Epidermal melanocyte (primary cell): ENCODE measurements around the gene ELOVL7.
"Not testable (repeated sequence)": the region's sequence is repeated elsewhere in the genome, so short reads cannot be mapped to it uniquely, and the experiment has no call there.

Experiments used
- DNase-seq: peaks from one replicate; pipeline ENCODE4 v3.0.0; 2011; ENCODE audit warnings: low spot score; ENCODE audit not compliant: insufficient read length

ELOVL7 gene

GRCh38 chr5:60843936-60844905 lies at the start of gene ELOVL7:
ELOVL7 (minus strand) TSS chr5:60844269; CDS start chr5:60787397, 56,872 bp downstream.
- no peak for DNase-seq

GRCh38 chr5:60893521-60893920 lies 49.5 kb upstream of the ELOVL7 start:
- DNase-seq, result no peak

GRCh38 chr5:60891667-60892066 lies 47.6 kb upstream of the ELOVL7 start:
- DNase-seq, result no peak

- no peak for DNase-seq
Measured at GRCh38 chr5:60888359-60889061, 44.4 kb upstream of the ELOVL7 start.

GRCh38 chr5:60887746-60888145 lies 43.7 kb upstream of the ELOVL7 start:
- DNase-seq, result no peak

- no peak for DNase-seq
Measured at GRCh38 chr5:60887096-60887495, 43.0 kb upstream of the ELOVL7 start.

- no peak for DNase-seq
Measured at GRCh38 chr5:60886158-60886557, 42.1 kb upstream of the ELOVL7 start.

GRCh38 chr5:60883229-60883628 lies 39.2 kb upstream of the ELOVL7 start:
- no peak for DNase-seq

GRCh38 chr5:60872892-60873291 lies 28.8 kb upstream of the ELOVL7 start:
- no peak for DNase-seq

GRCh38 chr5:60870857-60871256 lies 26.8 kb upstream of the ELOVL7 start:
- no peak for DNase-seq

GRCh38 chr5:60860572-60860971 lies 16.5 kb upstream of the ELOVL7 start:
- not testable (repeated sequence) for DNase-seq

- no peak for DNase-seq
Measured at GRCh38 chr5:60856066-60856465, 12.0 kb upstream of the ELOVL7 start.

- no peak for DNase-seq
Measured at GRCh38 chr5:60852940-60853339, 8.9 kb upstream of the ELOVL7 start.

- no peak for DNase-seq
Measured at GRCh38 chr5:60852317-60852716, 8.2 kb upstream of the ELOVL7 start.

GRCh38 chr5:60851626-60852025 lies 7.6 kb upstream of the ELOVL7 start:
- no peak for DNase-seq

- no peak for DNase-seq
Measured at GRCh38 chr5:60846298-60846697, 2.2 kb upstream of the ELOVL7 start.

- no peak for DNase-seq
Measured at GRCh38 chr5:60843386-60843935, 608 bp downstream of the ELOVL7 start.

- DNase-seq, result no peak
Measured at GRCh38 chr5:60842871-60843385, 1.1 kb downstream of the ELOVL7 start.

- no peak for DNase-seq
Measured at GRCh38 chr5:60841361-60841760, 2.7 kb downstream of the ELOVL7 start.

GRCh38 chr5:60836131-60836530 lies 7.9 kb downstream of the ELOVL7 start:
- DNase-seq, result no peak

- no peak for DNase-seq
Measured at GRCh38 chr5:60835554-60835953, 8.5 kb downstream of the ELOVL7 start.

GRCh38 chr5:60833520-60833919 lies 10.5 kb downstream of the ELOVL7 start:
- DNase-seq, result no peak
